C1 segment of cervical spinal cord (tissue), 14 donors: ENCODE results near the gene MEF2B.
A peak's percentile ranks its signal among the peaks of the same experiment; 100 is the strongest.
"Not testable (repeated sequence)": the region's sequence is repeated elsewhere in the genome, so short reads cannot be mapped to it uniquely, and the experiment has no call there.

Experiments used
- DNase-seq, 14 donors: peaks; one replicate each; lab custom pipeline; 2025; lab: John Stamatoyannopoulos, UW

MEF2B gene

DNA sequence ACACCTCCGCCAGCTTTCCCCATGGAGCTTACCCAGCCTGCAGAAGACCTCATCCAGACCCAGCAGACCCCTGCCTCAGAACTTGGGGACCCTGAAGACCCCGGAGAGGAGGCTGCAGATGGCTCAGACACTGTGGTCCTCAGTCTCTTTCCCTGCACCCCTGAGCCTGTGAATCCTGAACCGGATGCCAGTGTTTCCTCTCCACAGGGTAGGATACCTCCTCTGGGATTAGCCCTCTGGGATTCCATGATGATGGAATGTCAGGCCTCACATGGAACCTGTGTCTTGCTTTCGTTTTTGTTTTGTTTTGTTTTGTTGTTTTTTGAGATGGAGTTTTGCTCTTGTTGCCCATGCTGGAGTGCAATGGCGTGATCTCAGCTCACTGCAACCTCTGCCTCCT, 23.9 kb upstream of the MEF2B start:
- DNase-seq, result no peak

DNA sequence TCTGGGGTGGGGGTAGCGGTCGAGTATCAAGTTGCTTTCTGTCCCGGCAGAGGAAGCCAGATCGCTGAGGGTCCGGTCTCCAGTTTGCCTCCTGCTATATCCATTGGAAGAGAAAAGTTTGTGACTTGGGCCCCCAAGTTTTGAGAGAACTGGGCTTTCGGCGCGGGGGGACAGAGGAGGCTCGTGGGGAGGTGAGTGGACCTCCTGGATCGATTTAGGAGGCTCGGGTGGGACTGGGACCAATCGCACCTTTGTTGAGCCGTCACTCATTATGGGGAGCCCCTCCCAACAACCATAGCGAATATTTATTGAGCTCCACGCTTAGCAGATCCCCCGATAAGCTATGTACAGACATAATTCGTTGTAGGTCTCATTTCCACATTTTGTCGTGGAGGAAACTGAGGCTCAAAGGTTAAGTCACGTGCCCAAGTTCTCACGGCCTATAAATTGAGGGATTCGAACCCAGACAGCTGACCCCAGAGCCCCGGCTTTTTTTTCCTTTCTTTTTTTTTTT, 22.9 kb upstream of the MEF2B start:
- DNase-seq, result no peak

DNA sequence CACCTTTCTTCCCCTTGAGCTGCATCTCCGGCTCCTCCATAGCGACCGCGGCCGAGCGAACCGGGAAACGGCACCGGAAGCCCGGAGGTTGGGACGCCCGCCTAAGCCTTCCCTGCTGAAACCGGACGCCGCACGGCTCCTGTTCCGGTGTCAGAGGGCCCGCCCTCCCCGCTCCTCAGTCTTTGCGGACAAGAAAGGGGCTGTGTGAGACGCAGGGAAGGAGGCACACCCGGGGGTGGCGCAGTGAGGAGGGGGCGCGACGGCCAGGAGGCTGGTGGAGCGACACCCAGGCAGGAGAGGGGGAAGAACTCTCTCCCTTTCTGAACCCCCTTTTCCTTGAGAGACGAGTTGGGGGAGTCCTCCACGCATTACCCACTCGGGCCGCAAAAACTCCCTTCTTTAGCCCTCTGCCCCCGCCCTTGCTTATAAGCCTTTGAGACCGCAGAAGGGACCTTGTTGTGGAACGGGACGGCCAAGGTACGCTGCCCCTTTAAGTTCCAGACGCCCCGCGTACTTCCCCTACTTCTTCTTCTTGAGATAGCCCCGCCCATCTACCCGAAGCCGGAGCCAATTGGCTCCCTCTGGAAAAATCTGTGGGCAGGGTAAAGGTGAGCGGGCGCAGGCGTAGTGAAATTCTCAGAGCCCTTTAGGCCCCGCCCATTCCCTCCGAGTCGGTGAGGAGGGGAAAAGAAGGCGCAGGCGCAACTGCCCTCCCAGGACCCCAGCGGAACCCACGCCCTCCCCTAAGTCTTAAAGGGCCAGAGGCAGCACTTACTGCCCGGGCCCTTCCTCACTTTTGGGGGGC, 22.2 kb upstream of the MEF2B start, which contains the start of the genes BORCS8 and RFXANK:
Gene BORCS8, minus strand, starts transcription at position 75 of the 805 bp plus-strand sequence. Its CDS starts 35 bp downstream, at position 40.
Gene RFXANK, plus strand, starts transcription at position 181 of the 805 bp plus-strand sequence. CDS start 1,689 bp downstream, outside the sequence.
- peak; percentile 83 to 99 (median 98) for DNase-seq

DNA sequence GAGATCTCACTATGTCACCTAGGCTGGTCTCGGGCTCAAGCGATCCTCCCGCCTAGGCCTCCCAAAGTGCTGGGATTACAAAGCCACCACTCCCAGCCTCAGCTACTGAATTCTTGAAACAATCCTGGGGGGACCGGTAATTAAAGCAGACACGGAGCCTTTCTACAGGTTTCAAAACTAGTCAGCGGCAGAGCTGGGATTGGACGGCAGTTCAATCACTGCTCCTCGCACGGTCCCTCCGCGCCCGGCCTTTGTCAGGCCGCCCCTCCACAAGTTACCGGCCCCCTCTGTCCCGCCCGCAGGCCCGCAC, 21.7 kb upstream of the MEF2B start:
- DNase-seq, result no peak

DNA sequence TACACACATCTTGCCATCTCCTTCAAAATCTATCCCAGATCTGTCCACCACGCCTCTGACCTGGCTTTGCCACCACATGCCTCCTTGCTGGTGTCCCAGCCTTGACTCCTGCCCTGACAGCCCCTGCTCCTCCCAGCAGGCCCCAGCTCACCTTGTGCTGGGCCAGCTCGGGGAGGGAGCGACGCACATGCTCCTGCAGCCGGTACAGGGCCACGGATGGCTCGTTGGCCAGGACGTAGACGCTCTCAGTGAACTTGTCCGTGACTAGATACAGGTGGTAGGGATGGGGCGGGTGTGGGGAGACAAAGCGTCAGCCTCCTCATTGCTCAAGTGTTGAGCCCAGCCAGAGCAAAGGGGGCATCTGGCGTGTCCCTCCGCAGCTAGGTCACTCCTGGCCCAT, 16.7 kb upstream of the MEF2B start:
- DNase-seq, result no peak

DNA sequence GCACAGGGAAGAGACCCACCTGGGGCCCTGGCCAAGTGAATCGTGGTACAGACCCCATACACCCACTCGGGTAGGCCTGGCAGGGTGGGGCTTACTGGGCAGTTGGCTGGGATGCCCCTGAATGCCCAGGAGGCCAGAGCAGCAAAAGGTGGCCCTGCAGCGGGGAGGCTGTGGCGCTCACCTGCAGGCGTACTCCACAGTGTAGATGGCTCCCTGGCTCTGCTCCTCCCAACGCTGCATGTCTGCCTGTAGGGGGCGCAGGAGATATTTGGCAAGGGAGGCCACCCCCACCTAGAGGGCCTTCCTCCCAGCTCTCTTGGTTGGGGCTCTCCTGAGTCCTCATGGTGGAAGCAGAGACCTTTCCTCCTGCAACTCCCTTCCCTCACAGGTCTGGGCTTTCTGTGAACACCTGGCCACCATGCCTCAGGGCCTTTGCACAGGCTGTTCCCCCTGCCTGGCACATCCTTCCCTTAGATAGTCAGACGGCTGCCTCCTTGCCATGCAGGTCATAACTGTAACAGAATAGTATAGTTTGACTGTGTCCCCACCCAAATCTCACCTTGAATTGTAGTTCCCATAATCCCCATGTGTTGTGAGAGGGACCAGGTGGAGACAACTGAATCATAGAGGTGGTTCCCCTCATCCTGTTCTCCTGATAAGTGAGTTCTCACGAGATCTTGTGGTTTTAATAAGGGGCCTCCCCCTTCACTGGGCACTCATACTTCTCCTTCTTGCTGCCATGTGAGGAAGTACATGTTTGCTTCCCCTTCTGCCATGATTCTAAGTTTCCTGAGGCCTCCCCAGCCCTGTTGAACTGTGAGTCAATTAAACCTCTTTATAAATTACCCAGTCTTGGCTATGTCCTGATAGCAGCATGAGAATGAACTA, 16.0 kb upstream of the MEF2B start:
- DNase-seq, result no peak

DNA sequence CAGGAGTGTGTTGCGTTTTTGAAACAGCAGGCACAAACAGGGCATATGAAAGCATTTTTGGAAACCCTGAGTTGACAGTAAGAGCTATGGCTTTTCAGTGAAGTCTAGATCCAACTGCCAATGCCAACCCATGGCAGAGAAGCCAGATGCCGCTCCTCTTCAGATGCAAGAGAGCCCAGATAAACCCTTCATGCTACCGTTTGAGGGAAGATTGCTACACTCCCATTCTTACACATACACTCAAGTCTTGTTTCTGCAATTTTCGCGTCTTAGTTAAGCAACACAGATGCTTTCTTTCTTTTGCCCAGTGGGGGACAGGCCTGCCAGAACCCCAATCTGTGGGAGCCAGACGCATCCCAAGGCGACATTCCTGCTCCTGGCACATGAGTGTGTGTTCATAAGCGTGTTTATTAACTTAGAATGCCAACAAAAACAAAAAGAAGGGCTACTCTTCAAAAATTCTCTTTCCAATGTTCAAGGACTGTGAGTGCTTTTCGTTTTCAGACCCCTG, 11.5 kb upstream of the MEF2B start:
- no peak for DNase-seq

DNA sequence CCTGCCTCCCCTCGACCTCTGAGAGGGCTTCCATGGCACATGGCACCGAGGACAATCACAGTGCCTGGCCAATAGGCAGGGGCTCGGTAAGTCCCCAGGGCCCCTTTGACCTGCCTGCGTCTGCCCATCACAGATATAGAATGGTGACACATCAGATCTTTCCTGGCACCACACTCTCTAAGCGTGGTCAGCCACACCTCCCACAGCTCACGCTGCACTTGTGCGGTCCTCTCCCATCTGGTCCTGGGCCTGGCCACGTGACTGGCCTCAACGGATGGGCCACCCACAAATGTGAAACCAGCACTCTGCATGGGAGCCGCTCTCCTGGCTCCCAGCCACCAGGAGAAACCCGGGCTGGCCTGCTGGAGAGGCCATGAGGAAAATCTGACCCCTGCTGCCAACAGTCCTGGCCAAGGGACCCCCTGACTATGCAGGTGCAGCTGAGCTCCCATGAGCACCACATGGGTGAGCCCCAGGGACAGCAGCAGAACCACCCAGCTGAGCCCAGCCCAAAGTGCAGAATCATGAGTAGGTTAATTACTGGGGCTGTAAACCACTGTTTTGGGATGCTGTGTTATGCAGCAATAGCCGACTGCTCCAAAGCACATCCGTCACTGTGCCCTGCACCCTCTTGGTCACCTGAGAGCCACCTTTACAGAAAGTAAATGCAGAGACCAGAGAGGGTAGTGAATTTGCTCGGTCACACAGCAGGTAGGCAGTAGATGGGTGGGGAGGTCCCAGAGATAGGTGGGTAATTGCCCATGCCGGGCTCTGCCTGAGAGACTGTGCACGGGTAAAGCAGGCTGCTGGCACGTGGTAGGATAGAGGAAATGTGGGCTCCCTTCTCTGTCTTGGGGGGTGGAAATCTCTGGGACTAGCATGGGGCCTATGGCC, 9.7 kb upstream of the MEF2B start:
- DNase-seq, result no peak

DNA sequence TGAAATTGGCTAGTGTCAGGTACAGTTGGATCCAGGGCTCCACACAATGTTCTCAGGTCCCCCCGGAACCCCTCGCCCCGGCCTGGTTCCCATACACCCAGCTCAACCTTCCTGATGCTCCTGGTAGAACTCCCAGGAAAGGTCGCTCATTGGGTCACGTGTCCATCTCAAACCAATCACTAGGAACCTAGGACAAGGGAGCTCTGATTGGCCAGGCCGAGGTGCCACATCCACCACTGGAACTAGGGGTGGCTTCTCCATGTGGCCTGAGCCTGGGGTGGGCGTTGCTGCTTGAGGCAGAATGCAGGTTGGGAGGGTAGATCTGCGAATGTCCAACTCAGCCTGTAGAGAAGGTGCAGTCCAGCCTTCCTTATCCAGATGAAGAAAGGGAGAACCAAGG, 6.9 kb upstream of the MEF2B start:
- no peak for DNase-seq

DNA sequence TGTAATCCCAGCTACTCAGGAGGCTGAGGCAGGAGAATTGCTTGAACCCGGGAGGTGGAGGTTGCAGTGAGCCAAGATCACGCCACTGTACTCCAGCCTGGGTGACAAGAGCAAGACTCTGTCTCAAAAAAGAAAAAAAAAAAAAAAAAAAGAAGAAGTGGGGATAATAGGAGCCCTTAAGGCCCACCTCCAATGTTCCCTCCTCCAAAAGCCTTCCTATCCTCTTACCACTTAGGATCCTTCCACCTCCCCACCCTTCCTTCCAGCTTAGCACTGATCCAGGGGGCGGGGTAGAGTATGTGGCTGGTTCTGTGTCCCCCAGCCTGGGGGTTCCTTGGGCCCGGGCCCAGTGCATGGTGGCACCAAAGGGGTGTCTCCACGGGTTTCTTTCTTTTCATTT, 3.2 kb upstream of the MEF2B start:
- not testable (repeated sequence) for DNase-seq

DNA sequence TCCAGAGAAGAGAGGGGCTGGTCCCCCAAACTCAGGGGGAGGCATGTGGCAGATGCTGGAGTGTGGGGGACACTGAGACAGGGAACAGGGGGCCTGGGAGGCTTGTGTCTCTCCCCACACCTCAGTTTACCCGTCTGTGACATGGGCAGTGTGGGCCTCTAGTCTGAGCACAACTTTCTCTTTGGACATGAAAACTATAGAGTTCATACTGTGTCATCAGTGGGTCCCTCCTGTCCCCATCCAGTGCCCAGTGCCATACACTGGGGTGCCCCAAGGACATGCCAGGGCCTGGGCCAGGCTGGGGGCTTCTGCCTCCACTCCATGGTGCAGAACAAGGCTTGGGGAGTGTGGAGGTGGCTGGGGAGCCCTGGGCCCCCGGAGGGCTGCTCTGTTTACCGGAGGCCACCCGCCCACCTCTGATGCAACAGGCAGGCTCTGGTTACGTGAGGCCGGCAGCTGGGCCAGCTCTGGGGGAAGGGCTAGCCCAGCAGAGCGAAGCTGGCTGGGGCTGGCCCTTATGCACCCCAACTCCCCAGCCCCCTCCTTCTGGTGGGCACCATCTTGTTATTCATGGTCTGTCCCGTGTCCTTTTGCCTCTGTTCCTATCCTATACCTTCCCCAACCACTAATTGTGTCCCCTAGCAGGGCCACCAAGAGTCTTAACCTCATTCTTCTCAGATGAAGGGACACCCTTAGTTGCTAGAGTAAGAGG, 1.9 kb upstream of the MEF2B start:
- DNase-seq, result no peak

DNA sequence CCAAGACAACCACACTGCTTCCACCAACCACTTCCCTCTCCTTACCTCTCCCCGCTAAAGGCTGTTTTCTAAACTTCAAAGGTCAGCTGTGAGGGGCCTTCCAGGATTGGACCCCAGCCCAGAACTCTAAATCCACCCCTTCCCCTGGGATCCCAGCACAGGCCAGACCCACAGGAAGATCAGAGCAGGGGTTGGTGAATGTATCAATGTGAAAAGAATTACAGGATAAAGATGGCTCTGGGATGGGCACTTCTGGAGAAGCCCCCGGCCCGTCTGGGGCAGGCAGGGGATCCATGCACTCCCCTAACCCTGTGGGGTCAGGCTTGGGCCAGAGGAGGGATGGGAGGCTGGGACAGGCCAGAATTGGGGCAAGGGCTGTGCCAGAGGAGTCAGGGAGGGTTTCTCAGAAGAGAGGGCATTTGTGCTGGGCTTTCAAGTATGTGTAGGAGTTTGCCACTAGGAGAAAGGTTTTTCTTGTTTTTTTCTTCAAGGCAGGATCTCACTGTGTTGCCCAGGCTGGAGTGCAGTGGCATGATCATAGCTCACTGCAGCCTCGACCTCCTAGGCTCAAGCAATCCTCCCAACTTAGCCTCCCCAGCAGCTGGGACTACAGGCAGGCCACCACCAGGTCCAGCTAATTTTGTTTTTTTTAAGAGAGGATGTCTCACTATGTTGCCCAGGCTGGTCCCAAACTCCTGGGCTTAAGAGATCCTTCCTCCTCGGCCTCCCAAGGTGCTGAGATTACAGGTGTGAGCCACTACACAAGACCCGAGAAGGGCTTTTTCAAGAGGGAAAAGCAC, 1.0 kb upstream of the MEF2B start:
- DNase-seq, result no peak

DNA sequence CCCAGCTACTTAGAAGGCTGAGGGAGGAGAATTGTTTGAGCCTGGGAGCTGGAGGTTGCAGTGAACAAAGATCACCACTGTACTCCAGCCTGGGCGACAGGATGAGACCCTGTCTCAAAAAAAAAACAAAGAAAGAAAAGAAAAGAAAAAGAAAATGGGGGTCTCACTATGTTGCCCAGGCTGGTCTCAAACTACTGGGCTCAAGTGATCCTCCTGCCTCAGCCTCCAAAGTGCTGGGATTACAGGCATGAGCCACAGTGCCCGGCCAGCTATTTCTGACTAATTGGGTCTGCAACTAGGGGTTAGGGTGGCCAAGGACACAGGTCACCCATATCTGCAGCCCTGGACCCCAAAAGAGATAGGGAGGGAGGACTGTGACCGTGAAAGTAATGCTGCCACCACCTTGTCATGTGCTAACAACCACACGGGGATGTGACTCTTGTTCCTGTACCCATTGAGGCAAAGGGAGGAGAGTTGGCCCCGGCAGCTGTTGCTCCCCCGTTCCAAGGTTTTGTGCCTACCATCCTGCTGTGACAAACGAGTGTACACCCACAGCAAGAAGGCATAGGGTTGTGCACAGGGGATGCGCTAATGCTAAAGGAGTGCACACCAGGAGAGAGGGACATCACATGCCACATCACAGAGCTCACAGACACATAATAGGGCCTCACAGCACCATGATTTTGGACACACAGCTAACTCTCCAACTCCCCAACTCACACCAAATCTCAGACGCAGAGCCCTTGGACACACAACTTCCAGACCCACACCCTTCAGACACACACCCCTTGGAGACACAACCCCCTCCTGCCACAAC, 619 bp downstream of the MEF2B start:
- no peak for DNase-seq

DNA sequence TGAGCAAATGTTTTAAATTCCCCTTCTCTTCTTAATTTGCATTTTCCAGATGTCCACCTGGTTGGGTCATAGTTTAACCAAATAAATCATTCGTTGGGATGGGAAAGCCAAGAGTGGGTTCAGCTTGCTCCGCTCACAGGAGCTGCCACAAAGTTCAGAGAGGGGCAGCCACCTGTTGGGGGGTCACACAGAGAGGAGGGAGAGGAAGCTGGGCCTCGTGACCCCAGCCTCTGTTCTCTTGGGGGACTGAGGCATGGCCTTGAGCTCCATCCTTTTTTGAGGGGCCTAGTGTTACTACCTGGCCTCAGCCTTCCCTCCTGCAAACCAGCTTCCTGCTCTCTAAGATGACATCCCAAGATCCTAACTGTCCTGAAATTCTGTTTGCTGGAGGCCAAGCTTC, 2.5 kb downstream of the MEF2B start:
- no peak for DNase-seq

DNA sequence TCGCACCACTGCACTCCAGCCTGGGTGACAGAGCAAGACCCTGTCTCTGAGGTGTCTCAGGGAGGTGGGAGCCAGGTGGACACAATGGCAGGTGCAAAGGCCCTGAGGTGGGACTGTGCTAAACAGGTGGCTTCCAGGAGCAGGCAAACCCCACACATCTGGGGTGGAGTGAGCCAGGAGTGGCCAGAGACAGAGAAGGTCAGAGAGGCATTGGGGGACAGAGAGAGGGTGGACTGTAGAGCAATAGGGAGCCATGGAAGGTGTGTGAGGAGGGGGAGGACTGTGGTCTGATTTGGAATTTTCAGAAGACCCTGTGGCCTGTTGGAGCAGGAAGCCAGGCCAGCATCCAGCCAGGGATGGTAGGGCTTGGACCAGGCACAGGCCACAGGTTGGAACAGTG, 4.7 kb downstream of the MEF2B start:
- DNase-seq, result no peak

DNA sequence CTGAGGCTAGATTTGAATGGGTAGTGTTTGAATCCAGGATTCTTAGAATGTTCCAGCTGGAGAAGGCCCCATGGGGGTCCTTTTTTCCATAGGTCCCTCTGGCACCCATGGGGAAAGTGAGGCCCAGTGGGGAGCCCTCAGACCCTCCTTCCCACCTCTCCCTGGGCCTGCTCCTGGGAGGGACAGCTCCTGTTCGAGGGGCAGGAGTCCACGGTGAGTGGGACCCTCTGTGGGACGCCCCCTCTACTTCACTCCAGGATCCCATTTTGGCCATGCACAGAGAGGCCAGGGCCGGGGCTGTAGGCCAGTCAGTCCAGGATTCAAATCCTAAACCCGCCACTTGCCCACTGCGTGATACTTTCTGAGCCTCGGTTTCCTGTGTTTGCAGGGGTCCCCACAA, 7.6 kb downstream of the MEF2B start:
- DNase-seq, result no peak

DNA sequence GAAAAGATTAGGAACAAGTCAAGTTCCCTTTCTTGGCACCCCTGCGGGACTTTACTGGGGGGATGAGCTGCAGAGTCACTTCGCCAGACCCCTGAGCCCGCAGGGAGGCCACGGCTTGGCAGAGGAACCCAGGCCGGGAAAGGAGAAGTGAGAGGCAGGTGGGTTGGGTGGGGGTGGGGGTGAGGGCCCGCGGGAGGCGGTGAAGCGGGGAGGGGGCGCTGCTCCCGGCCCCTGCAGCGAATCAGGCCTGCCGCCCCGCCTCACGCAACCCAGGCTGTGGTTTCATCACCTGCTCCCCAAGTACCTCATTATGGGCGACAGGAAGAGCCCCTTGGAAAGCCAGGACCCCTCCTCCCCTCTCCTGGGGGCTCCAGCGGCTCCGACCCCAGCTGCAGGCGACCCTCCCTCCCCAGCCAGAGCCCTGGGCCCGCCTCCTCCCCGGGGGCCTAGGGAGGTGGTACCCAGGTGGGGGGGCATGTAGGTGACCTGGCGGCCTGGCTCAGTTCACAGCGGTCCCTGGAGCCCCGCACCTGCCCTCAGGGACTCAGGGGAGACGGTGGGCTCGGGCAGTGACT, 9.5 kb downstream of the MEF2B start:
- DNase-seq, result no peak

DNA sequence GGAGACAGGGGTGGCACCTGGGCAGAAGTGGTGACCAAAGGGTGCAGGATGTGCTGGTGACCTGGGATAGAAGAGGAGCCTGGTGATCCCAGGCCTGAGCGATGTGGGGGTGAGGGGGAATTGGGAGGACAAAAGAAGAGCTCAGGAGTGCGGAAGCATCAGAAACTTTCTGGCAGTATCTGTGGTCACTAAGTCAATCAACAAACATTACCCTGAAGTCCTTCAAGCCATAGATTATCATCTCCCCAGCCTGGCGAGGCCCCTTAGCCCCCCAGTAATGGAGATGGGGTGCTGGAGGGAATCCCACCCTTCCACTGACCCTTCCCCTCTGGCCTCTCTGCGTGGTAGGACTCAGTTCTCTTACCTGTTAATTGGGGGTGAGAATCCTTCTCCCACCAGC, 10.5 kb downstream of the MEF2B start:
- no peak for DNase-seq

DNA sequence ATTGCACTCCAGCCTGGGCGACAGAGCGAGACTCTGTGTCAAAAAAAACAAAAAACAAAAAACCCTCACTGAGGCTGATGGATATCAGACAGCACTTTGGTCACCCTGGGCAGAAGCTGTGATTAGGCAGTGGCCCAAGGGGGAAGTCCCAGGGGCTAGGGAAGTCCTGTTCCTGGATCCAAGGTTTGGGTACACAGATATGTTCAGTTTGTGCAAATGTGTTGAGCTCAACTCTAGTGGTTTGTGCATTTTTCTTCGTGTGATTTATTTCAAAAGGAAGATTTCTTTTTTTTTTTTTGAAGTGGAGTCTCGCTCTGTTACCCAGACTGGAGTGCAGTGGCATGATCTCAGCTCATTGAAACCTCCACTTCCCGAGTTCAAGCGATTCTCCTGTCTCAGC, 12.3 kb downstream of the MEF2B start:
- no peak for DNase-seq
